Keratinocyte (primary cell): ENCODE data around the gene RAI14.

Experiments used
- EZH2 ChIP-seq: IDR thresholded peaks from one replicate; pipeline ENCODE4 v1.6.1; 2012; ENCODE audit warnings: inconsistent platforms, mild to moderate bottlenecking, low read length, moderate library complexity
- TF ChIP-seq, protein P1 (sequence below), 3 experiments: IDR thresholded peaks in 1 of 3; conservative IDR thresholded peaks in 1 of 3; optimal IDR thresholded peaks in 1 of 3; 2 replicates in 2 of 3; 3 replicates in 1 of 3; pipeline versions ENCODE3 to v1.5.1; 2011; ENCODE audit warnings: low read length in 3 of 3, mild to moderate bottlenecking in 3 of 3, moderate library complexity in 2 of 3, control low read depth in 1 of 3, inconsistent platforms in 1 of 3; ENCODE audit not compliant: insufficient read depth in 2 of 3; ENCODE audit errors: extremely low read depth in 1 of 3

GRCh38 chr5:34626036-34626435 lies 30.1 kb upstream of the RAI14 start:
- TF ChIP-seq, protein P1, sequence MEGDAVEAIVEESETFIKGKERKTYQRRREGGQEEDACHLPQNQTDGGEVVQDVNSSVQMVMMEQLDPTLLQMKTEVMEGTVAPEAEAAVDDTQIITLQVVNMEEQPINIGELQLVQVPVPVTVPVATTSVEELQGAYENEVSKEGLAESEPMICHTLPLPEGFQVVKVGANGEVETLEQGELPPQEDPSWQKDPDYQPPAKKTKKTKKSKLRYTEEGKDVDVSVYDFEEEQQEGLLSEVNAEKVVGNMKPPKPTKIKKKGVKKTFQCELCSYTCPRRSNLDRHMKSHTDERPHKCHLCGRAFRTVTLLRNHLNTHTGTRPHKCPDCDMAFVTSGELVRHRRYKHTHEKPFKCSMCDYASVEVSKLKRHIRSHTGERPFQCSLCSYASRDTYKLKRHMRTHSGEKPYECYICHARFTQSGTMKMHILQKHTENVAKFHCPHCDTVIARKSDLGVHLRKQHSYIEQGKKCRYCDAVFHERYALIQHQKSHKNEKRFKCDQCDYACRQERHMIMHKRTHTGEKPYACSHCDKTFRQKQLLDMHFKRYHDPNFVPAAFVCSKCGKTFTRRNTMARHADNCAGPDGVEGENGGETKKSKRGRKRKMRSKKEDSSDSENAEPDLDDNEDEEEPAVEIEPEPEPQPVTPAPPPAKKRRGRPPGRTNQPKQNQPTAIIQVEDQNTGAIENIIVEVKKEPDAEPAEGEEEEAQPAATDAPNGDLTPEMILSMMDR (optimal IDR thresholded peaks at IDR 0.05 in 1 of 3, IDR thresholded peaks at IDR 0.05 in 1 of 3, conservative IDR thresholded peaks at IDR 0.05 in 1 of 3; ENCODE audit: extremely low read depth in 1 of 3, insufficient read depth in 2 of 3, low read length in 3 of 3), result no peak
- no peak for TF ChIP-seq EZH2
